Small intestine (tissue), 7 donors: ENCODE data around the gene CRACR2B. TPM values are rescaled to one million over a fixed set of nuclear protein-coding genes. Genes with fewer than 3 reads are reported as not detected.
A peak's percentile ranks its signal among the peaks of the same experiment; 100 is the strongest.

Source experiments
- DNase-seq, 2 donors: peaks; one replicate each; pipeline versions ENCODE4 v3.0.0 to v3.0.0-alpha.2; 2013
- FAIRE-seq: peaks from 2 replicates; lab custom pipeline; 2012; peaks lifted over from hg19 to GRCh38; lab: Jason Lieb, UNC
- H3K27ac ChIP-seq, 3 donors: one replicate each; pipeline ENCODE4 v1.5.1; 2013; ENCODE audit warnings: low read length in 2 of 3, mild to moderate bottlenecking in 2 of 3, control low read depth in 1 of 3, inconsistent platforms in 1 of 3, low read depth in 1 of 3, moderate library complexity in 1 of 3
- H3K27me3 ChIP-seq, 3 donors: one replicate each; pipeline ENCODE4 v1.6.1; 2013; ENCODE audit warnings: low read length in 3 of 3, inconsistent platforms in 1 of 3; ENCODE audit not compliant: control insufficient read depth in 3 of 3, insufficient read depth in 3 of 3
- H3K36me3 ChIP-seq, 3 donors: one replicate each; pipeline ENCODE4 v1.6.1; 2013; ENCODE audit warnings: low read length in 3 of 3, inconsistent platforms in 1 of 3, low read depth in 1 of 3, mild to moderate bottlenecking in 1 of 3, moderate library complexity in 1 of 3; ENCODE audit not compliant: control insufficient read depth in 3 of 3, insufficient read depth in 2 of 3
- H3K4me1 ChIP-seq, 3 donors: one replicate each; pipeline ENCODE4 v1.6.1; 2013; ENCODE audit warnings: low read length in 2 of 3, inconsistent platforms in 1 of 3, low read depth in 1 of 3, mild to moderate bottlenecking in 1 of 3, moderate library complexity in 1 of 3; ENCODE audit not compliant: control insufficient read depth in 3 of 3, insufficient read depth in 2 of 3
- H3K4me3 ChIP-seq, 3 donors: one replicate each; pipeline ENCODE4 v1.5.1; 2013; ENCODE audit warnings: low read length in 3 of 3, control low read depth in 1 of 3, inconsistent platforms in 1 of 3, low read depth in 1 of 3, mild to moderate bottlenecking in 1 of 3, moderate library complexity in 1 of 3
- H3K9me3 ChIP-seq, 2 donors: one replicate each; pipeline ENCODE4 v1.6.1; 2013; ENCODE audit warnings: low read depth in 1 of 2, low read length in 1 of 2; ENCODE audit not compliant: control insufficient read depth in 2 of 2, insufficient read depth in 1 of 2
- WGBS, 3 donors: extraction: QIAGEN DNeasy Blood & Tissue Kit; methylation state at CpG; one replicate each; pipeline ENCODE4 v1.1.7; 2013; 5-methylcytosine and 5-hydroxymethylcytosine counted together
- polyA plus RNA-seq, 4 donors: library from polyadenylated mRNA; stranded (reverse) in 3 of 4; unstranded in 1 of 4; fragments of 200-250 nt in 3 of 4; fragments of 120-200 nt in 1 of 4; gene quantifications; one replicate each; pipeline versions ENCODE4 v1.2.1 to v1.2.3, GENCODE V29; 2013
- donor health status: healthy with polysubstance abuse.
- donor health status: control.
- donor health status: control.
- donor health status: Bipolar disorder and iron deficiency.
- donor health status: healthy.

Gene CRACR2B
- polyA plus RNA-seq, 4 donors = 38.7 to 88.8 (median 65.2) TPM

GRCh38 chr11:797296-798092, 30.2 kb upstream of the CRACR2B start:
- H3K36me3 ChIP-seq = peaks cover 3 to 58% (median 3%) of the 10 kb centered on the region in 3 donors
- no peaks in the 10 kb centered on the region for H3K27me3 ChIP-seq
- FAIRE-seq (no peak), DNase-seq (peak; percentile 57 to 87)
- WGBS, 3 donors = 0 to 1% (median 0%) methylated on average over 51 to 57 of the region's 57 CpGs
- H3K27ac ChIP-seq = peak overlapping the region; percentile 80 to 92 (median 91)
- H3K4me1 ChIP-seq = peaks cover 3 to 26% (median 10%) of the 10 kb centered on the region in 3 donors
- no peaks in the 10 kb centered on the region for H3K9me3 ChIP-seq
- H3K4me3 ChIP-seq = peak overlapping the region; percentile 42 to 87 (median 60)

GRCh38 chr11:798093-798713, 29.5 kb upstream of the CRACR2B start, which contains the start of gene SLC25A22:
Gene SLC25A22, minus strand, starts transcription at chr11:798281. Its CDS starts 3,275 bp downstream, at chr11:795006.
- H3K9me3 ChIP-seq = no peaks in the 10 kb centered on the region
- peaks cover 0 to 58% (median 3%) of the 10 kb centered on the region in 3 donors for H3K36me3 ChIP-seq
- FAIRE-seq (no peak), DNase-seq (peak; percentile 78 to 93)
- WGBS, 3 donors = 2 to 3% (median 2%) methylated on average over 37 to 69 of the region's 69 CpGs
- H3K27me3 ChIP-seq = no peaks in the 10 kb centered on the region
- peak within 1 kb of the TSS; percentile 42 to 87 (median 60) for H3K4me3 ChIP-seq
- H3K4me1 ChIP-seq = peaks cover 3 to 26% (median 10%) of the 10 kb centered on the region in 3 donors
- peak within 1 kb of the TSS; percentile 80 to 92 (median 91) for H3K27ac ChIP-seq

- DNase-seq = no peak
- no peaks in the 10 kb centered on the region for H3K9me3 ChIP-seq
- no peak for FAIRE-seq
Measured at GRCh38 chr11:799641-800316, 27.9 kb upstream of the CRACR2B start.

GRCh38 chr11:800473-800872, 27.2 kb upstream of the CRACR2B start:
- no peak overlapping the region for H3K27ac ChIP-seq
- FAIRE-seq (no peak), DNase-seq (no peak)
- no peak overlapping the region for H3K4me3 ChIP-seq
- peaks cover 3 to 34% (median 8%) of the 10 kb centered on the region in 3 donors for H3K4me1 ChIP-seq
- H3K9me3 ChIP-seq = no peaks in the 10 kb centered on the region
- H3K36me3 ChIP-seq = peaks cover 0 to 49% (median 3%) of the 10 kb centered on the region in 3 donors
- WGBS, 3 donors = 92 to 96% (median 95%) methylated on average over 24 to 30 of the region's 30 CpGs
- no peaks in the 10 kb centered on the region for H3K27me3 ChIP-seq

More at GRCh38 chr11:799641-800316, 27.9 kb upstream of the CRACR2B start:
- H3K4me3 ChIP-seq = no peak overlapping the region
- H3K36me3 ChIP-seq = peaks cover 0 to 49% (median 3%) of the 10 kb centered on the region in 3 donors
- WGBS, 3 donors = 93 to 95% (median 93%) methylated on average over 23 to 32 of the region's 32 CpGs
- H3K4me1 ChIP-seq = peaks cover 3 to 38% (median 10%) of the 10 kb centered on the region in 3 donors
- H3K27me3 ChIP-seq = no peaks in the 10 kb centered on the region
- no peak overlapping the region for H3K27ac ChIP-seq

GRCh38 chr11:801097-801780, 26.5 kb upstream of the CRACR2B start:
- no peak overlapping the region for H3K27ac ChIP-seq
- WGBS, 3 donors = 91 to 95% (median 93%) methylated on average over 17 to 20 of the region's 20 CpGs
- H3K27me3 ChIP-seq = no peaks in the 10 kb centered on the region
- H3K4me3 ChIP-seq = no peak overlapping the region
- FAIRE-seq (no peak), DNase-seq (peak in 1 of 2 donors; percentile 19)
- no peaks in the 10 kb centered on the region for H3K9me3 ChIP-seq
- peaks cover 3 to 29% (median 6%) of the 10 kb centered on the region in 3 donors for H3K4me1 ChIP-seq
- peaks cover 0 to 49% (median 3%) of the 10 kb centered on the region in 3 donors for H3K36me3 ChIP-seq

GRCh38 chr11:802018-802617, 25.6 kb upstream of the CRACR2B start:
- FAIRE-seq (no peak), DNase-seq (no peak)
- Histone ChIP-seq H3K36me3 (peaks cover 0 to 49% (median 3%) of the 10 kb centered on the region in 3 donors), H3K9me3 (no peaks in the 10 kb centered on the region), H3K4me3 (no peak overlapping the region), H3K27me3 (no peaks in the 10 kb centered on the region), H3K27ac (no peak overlapping the region), H3K4me1 (peaks cover 0 to 20% (median under 1%) of the 10 kb centered on the region in 3 donors)
- WGBS, 3 donors = 95 to 97% (median 96%) methylated on average over 13 to 21 of the region's 21 CpGs

- H3K4me3 ChIP-seq = no peak overlapping the region
- 81 to 87% (median 85%) methylated on average over 27 to 28 of the region's 28 CpGs for WGBS, 3 donors
- no peak for DNase-seq
Measured at GRCh38 chr11:802693-803466, 24.8 kb upstream of the CRACR2B start.

More at GRCh38 chr11:802693-803466, 24.8 kb upstream of the CRACR2B start:
- no peaks in the 10 kb centered on the region for H3K9me3 ChIP-seq
- no peak overlapping the region for H3K27ac ChIP-seq
- no peak for FAIRE-seq
- no peaks in the 10 kb centered on the region for H3K27me3 ChIP-seq
- H3K4me1 ChIP-seq = peaks cover 0 to 19% (median 0%) of the 10 kb centered on the region in 3 donors
- peaks cover 0 to 49% (median 3%) of the 10 kb centered on the region in 3 donors for H3K36me3 ChIP-seq
